Nephron (organoid): ENCODE measurements around the gene LRP8.
A peak's percentile ranks its signal among the peaks of the same experiment; 100 is the strongest.

Experiments
- H3K27ac Mint-ChIP-seq, 3 experiments: 2 replicates each; pipeline ENCODE4 v1.8.0; 2020; ENCODE audit warnings: mixed read lengths in 3 of 3, mild to moderate bottlenecking in 2 of 3, moderate library complexity in 1 of 3
- H3K27me3 Mint-ChIP-seq: 2 replicates; pipeline ENCODE4 v1.8.0; 2021; ENCODE audit warnings: low read depth, mild to moderate bottlenecking, moderate library complexity, mixed read lengths
- H3K36me3 Mint-ChIP-seq: 2 replicates; pipeline ENCODE4 v1.8.0; 2020; ENCODE audit warnings: low read depth, mixed read lengths
- H3K4me1 Mint-ChIP-seq: 2 replicates; pipeline ENCODE4 v1.8.0; 2020; ENCODE audit warnings: mixed read lengths
- H3K4me3 Mint-ChIP-seq, 3 experiments: 2 replicates each; pipeline ENCODE4 v1.8.0; 2020; ENCODE audit warnings: mild to moderate bottlenecking in 3 of 3, mixed read lengths in 3 of 3, moderate library complexity in 2 of 3
- H3K9me3 Mint-ChIP-seq: 2 replicates; pipeline ENCODE4 v1.8.0; 2020; ENCODE audit warnings: mixed read lengths
- CTCF ChIP-seq, 3 experiments: fragments of 200-600 bp; sonication (generic); IDR thresholded peaks; one replicate each; pipeline ENCODE4 v1.5.0; 2021; ENCODE audit warnings: antibody characterized with exemption in 3 of 3; ENCODE audit not compliant: unreplicated experiment in 3 of 3

Gene LRP8

GRCh38 chr1:53332833-53333232, 5.0 kb upstream of the LRP8 start:
- Mint-ChIP-seq H3K36me3 (no peaks in the 10 kb centered on the region), H3K4me3 (no peak overlapping the region), H3K27me3 (peaks cover 46% of the 10 kb centered on the region), H3K4me1 (peaks cover 6% of the 10 kb centered on the region), H3K27ac (no peak overlapping the region), H3K9me3 (no peaks in the 10 kb centered on the region)
- no peak for TF ChIP-seq CTCF (IDR thresholded peaks at IDR 0.05; ENCODE audit: unreplicated experiment in 3 of 3)

GRCh38 chr1:53332186-53332564, 4.3 kb upstream of the LRP8 start:
- H3K27ac Mint-ChIP-seq = no peak overlapping the region
- peak overlapping the region in 1 of 3 experiments; percentile 61 for H3K4me3 Mint-ChIP-seq
- H3K36me3 Mint-ChIP-seq = no peaks in the 10 kb centered on the region
- peaks cover 7% of the 10 kb centered on the region for H3K4me1 Mint-ChIP-seq
- H3K27me3 Mint-ChIP-seq = peaks cover 46% of the 10 kb centered on the region
- H3K9me3 Mint-ChIP-seq = no peaks in the 10 kb centered on the region
- TF ChIP-seq CTCF (IDR thresholded peaks at IDR 0.05; ENCODE audit: unreplicated experiment in 3 of 3) = no peak

GRCh38 chr1:53331446-53332185, 3.7 kb upstream of the LRP8 start:
- no peaks in the 10 kb centered on the region for H3K9me3 Mint-ChIP-seq
- peaks cover 49% of the 10 kb centered on the region for H3K27me3 Mint-ChIP-seq
- no peak for TF ChIP-seq CTCF (IDR thresholded peaks at IDR 0.05; ENCODE audit: unreplicated experiment in 3 of 3)
- peak overlapping the region in 1 of 3 experiments; percentile 30 for H3K4me3 Mint-ChIP-seq
- H3K4me1 Mint-ChIP-seq = peaks cover 12% of the 10 kb centered on the region
- H3K27ac Mint-ChIP-seq = no peak overlapping the region
- H3K36me3 Mint-ChIP-seq = no peaks in the 10 kb centered on the region

GRCh38 chr1:53330819-53331218, 2.9 kb upstream of the LRP8 start:
- Mint-ChIP-seq H3K4me1 (peaks cover 12% of the 10 kb centered on the region), H3K27ac (no peak overlapping the region), H3K9me3 (no peaks in the 10 kb centered on the region), H3K27me3 (peaks cover 47% of the 10 kb centered on the region), H3K36me3 (no peaks in the 10 kb centered on the region), H3K4me3 (peak overlapping the region in 2 of 3 experiments; percentile 14 to 53)
- TF ChIP-seq CTCF (IDR thresholded peaks at IDR 0.05; ENCODE audit: unreplicated experiment in 3 of 3) = no peak

- Mint-ChIP-seq H3K4me1 (peaks cover 27% of the 10 kb centered on the region), H3K4me3 (peak overlapping the region; percentile 85 to 95 (median 91)), H3K27me3 (peaks cover 56% of the 10 kb centered on the region), H3K36me3 (no peaks in the 10 kb centered on the region), H3K9me3 (no peaks in the 10 kb centered on the region), H3K27ac (peak overlapping the region in 1 of 3 experiments; percentile 37)
- peak in 2 of 3 experiments; percentile 14 to 27 for TF ChIP-seq CTCF (IDR thresholded peaks at IDR 0.05; ENCODE audit: unreplicated experiment in 3 of 3)
Observed at GRCh38 chr1:53328541-53329499, 950 bp upstream of the LRP8 start.
